GM23338 (cell line): ENCODE measurements around the gene TMEM62. TPM values are rescaled to one million over a fixed set of nuclear protein-coding genes. Genes with fewer than 3 reads are reported as not detected.

Experiments
- ATAC-seq: fragments of 200-7000 bp; cut with Tn5 transposase; 3 replicates; pipeline ENCODE4 v1.9.1; 2020
- DNase-seq: peaks from one replicate; pipeline ENCODE4 v3.0.0-alpha.2; 2015; ENCODE audit warnings: low spot score
- H2AFZ ChIP-seq: fragments of 200-600 bp; sonication (generic); 2 replicates; pipeline ENCODE4 v1.8.0; 2016; ENCODE audit warnings: antibody characterized with exemption, mild to moderate bottlenecking, moderate library complexity
- H3F3A ChIP-seq: fragments of 200-600 bp; sonication (generic); replicated peaks from 2 replicates; pipeline ENCODE4 v1.8.0; 2017; ENCODE audit warnings: antibody characterized with exemption, mixed run types, low read depth
- H3K27ac ChIP-seq: fragments of 200-600 bp; sonication (generic); 2 replicates; pipeline ENCODE4 v1.6.1; 2016; ENCODE audit warnings: low read depth
- H3K27me3 ChIP-seq: fragments of 200-600 bp; sonication (generic); 2 replicates; pipeline ENCODE4 v1.8.0; 2016; ENCODE audit warnings: mild to moderate bottlenecking, mixed run types, moderate library complexity; ENCODE audit not compliant: insufficient read depth
- H3K36me3 ChIP-seq: fragments of 200-600 bp; sonication (generic); 2 replicates; pipeline ENCODE4 v1.8.0; 2016; ENCODE audit warnings: mild to moderate bottlenecking; ENCODE audit not compliant: insufficient read depth
- H3K4me1 ChIP-seq: fragments of 200-600 bp; sonication (generic); 2 replicates; pipeline ENCODE4 v1.8.0; 2016; ENCODE audit warnings: mild to moderate bottlenecking, moderate library complexity; ENCODE audit not compliant: insufficient read depth
- H3K4me2 ChIP-seq: fragments of 200-600 bp; sonication (generic); 2 replicates; pipeline ENCODE4 v1.7.1; 2017; ENCODE audit warnings: mixed run types
- H3K4me3 ChIP-seq: fragments of 200-600 bp; sonication (generic); 2 replicates; pipeline ENCODE4 v1.6.1; 2016; ENCODE audit warnings: mixed run types
- H3K79me2 ChIP-seq: fragments of 200-600 bp; sonication (generic); replicated peaks from 2 replicates; pipeline ENCODE4 v1.8.0; 2017; ENCODE audit warnings: mild to moderate bottlenecking; ENCODE audit not compliant: insufficient read depth
- H3K9me2 ChIP-seq: fragments of 200-600 bp; sonication (generic); 2 replicates; pipeline ENCODE4 v1.8.0; 2017; ENCODE audit not compliant: insufficient read depth
- H4K20me1 ChIP-seq: fragments of 200-600 bp; sonication (generic); replicated peaks from 2 replicates; pipeline ENCODE4 v1.8.0; 2017; ENCODE audit warnings: mild to moderate bottlenecking; ENCODE audit not compliant: insufficient read depth
- H3K27ac Mint-ChIP-seq: 2 replicates; pipeline ENCODE4 v1.8.0; 2020; ENCODE audit warnings: inconsistent platforms, mild to moderate bottlenecking, moderate library complexity, mixed read lengths
- H3K27me3 Mint-ChIP-seq: 3 replicates; pipeline ENCODE4 v1.8.0; 2022; ENCODE audit warnings: low read depth, mild to moderate bottlenecking, moderate library complexity, mixed read lengths, inconsistent platforms; ENCODE audit not compliant: insufficient read depth, poor library complexity
- H3K36me3 Mint-ChIP-seq: 3 replicates; pipeline ENCODE4 v1.8.0; 2021; ENCODE audit warnings: low read depth, mild to moderate bottlenecking, inconsistent platforms, moderate library complexity, mixed read lengths
- H3K4me1 Mint-ChIP-seq: 3 replicates; pipeline ENCODE4 v1.8.0; 2020; ENCODE audit warnings: mild to moderate bottlenecking, inconsistent platforms, mixed read lengths
- H3K4me3 Mint-ChIP-seq: 3 replicates; pipeline ENCODE4 v1.8.0; 2021; ENCODE audit warnings: moderate library complexity, mild to moderate bottlenecking, inconsistent platforms, mixed read lengths
- H3K9me3 Mint-ChIP-seq: 3 replicates; pipeline ENCODE4 v1.8.0; 2020; ENCODE audit warnings: moderate library complexity, mild to moderate bottlenecking, inconsistent platforms, mixed read lengths
- EZH2 ChIP-seq: fragments of 200-600 bp; sonication (generic); IDR thresholded peaks from one replicate; pipeline ENCODE4 v1.8.0; 2017; ENCODE audit warnings: antibody characterized with exemption, mild to moderate bottlenecking, low read depth; ENCODE audit not compliant: unreplicated experiment
- POLR2AphosphoS5 ChIP-seq: IDR thresholded peaks from 2 replicates; pipeline ENCODE4 v1.6.1; 2016; ENCODE audit warnings: antibody characterized with exemption, low read depth
- ZNF462 ChIP-seq: fragments of 250-450 bp; sonication (Bioruptor Pico); IDR thresholded peaks from 2 replicates; pipeline ENCODE4 v1.5.0; 2020; ENCODE audit warnings: mild to moderate bottlenecking, moderate library complexity
- polyA plus RNA-seq: library from polyadenylated mRNA; unstranded; fragments of >200 nt; fragmentation: Nextera tagmentation; extraction: Ambion mirVana; gene quantifications from 2 replicates; pipeline ENCODE4 v1.2.1, GENCODE V29; 2016
- total RNA-seq: library from RNA; depleted of rRNA; stranded (reverse); fragments of >200 nt; shearing (Covaris generic); gene quantifications from 2 replicates; pipeline ENCODE4 v1.2.3, GENCODE V29; 2014
- TF ChIP-seq, protein P1 (sequence below): IDR thresholded peaks from one replicate; pipeline ENCODE4 v1.6.1; 2018; ENCODE audit warnings: antibody characterized with exemption; ENCODE audit not compliant: unreplicated experiment
- TF ChIP-seq, protein P2 (sequence below): IDR thresholded peaks from 2 replicates; pipeline ENCODE4 v1.6.1; 2016; ENCODE audit warnings: antibody characterized with exemption

TMEM62 gene
- total and polyA plus RNA-seq, 2 experiments from 2014 or later, result 3.4 to 14.3 TPM

DNA sequence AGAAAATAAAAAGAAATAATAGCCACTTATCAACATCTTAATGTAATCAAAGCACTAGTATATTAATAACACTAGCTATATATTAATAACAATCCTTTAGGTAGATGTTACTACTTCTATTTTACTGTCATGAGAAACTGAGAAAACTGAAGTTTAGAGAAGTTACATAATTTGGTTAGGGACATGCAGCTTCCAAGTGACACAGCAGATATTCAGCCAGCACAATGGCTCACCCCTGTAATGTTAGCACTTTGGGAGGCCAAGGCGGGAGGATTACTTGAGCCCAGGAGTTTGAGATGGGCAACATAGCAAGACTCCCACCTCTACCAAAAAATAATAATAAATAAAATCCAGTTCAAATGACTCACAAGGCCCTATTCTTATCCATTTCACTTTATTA is 25.6 kb upstream of the TMEM62 start:
- H4K20me1 ChIP-seq, result no peaks in the 10 kb centered on the region; the same call in 1 of the 2 replicates
- H3K4me2 ChIP-seq, result no peak overlapping the region
- no peaks in the 10 kb centered on the region for H3K9me2 ChIP-seq
- no peaks in the 10 kb centered on the region for H3K36me3 ChIP-seq
- no peaks in the 10 kb centered on the region for H3F3A ChIP-seq
- DNase-seq (no peak), ATAC-seq (no peak)
- peaks cover 5% of the 10 kb centered on the region; the same call in 2 of the 3 replicates for H3K36me3 Mint-ChIP-seq
- peaks cover 30% of the 10 kb centered on the region for H3K79me2 ChIP-seq
- no peak overlapping the region for H3K4me3 Mint-ChIP-seq
- no peaks in the 10 kb centered on the region for H3K27me3 ChIP-seq
- peaks cover 5% of the 10 kb centered on the region for H3K4me1 ChIP-seq
- no peak overlapping the region for H3K27ac ChIP-seq
- no peak overlapping the region for H2AFZ ChIP-seq
- H3K4me3 ChIP-seq, result no peak overlapping the region
- peaks cover 4% of the 10 kb centered on the region; the same call in 1 of the 3 replicates for H3K4me1 Mint-ChIP-seq
- H3K27ac Mint-ChIP-seq, result no peak overlapping the region
- TF ChIP-seq ZNF462 (CRISPR knock-in tag) (no peak), POLR2AphosphoS5 (no peak), EZH2 (no peak)
- TF ChIP-seq, protein P1, sequence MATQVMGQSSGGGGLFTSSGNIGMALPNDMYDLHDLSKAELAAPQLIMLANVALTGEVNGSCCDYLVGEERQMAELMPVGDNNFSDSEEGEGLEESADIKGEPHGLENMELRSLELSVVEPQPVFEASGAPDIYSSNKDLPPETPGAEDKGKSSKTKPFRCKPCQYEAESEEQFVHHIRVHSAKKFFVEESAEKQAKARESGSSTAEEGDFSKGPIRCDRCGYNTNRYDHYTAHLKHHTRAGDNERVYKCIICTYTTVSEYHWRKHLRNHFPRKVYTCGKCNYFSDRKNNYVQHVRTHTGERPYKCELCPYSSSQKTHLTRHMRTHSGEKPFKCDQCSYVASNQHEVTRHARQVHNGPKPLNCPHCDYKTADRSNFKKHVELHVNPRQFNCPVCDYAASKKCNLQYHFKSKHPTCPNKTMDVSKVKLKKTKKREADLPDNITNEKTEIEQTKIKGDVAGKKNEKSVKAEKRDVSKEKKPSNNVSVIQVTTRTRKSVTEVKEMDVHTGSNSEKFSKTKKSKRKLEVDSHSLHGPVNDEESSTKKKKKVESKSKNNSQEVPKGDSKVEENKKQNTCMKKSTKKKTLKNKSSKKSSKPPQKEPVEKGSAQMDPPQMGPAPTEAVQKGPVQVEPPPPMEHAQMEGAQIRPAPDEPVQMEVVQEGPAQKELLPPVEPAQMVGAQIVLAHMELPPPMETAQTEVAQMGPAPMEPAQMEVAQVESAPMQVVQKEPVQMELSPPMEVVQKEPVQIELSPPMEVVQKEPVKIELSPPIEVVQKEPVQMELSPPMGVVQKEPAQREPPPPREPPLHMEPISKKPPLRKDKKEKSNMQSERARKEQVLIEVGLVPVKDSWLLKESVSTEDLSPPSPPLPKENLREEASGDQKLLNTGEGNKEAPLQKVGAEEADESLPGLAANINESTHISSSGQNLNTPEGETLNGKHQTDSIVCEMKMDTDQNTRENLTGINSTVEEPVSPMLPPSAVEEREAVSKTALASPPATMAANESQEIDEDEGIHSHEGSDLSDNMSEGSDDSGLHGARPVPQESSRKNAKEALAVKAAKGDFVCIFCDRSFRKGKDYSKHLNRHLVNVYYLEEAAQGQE, result no peak
- TF ChIP-seq, protein P2, sequence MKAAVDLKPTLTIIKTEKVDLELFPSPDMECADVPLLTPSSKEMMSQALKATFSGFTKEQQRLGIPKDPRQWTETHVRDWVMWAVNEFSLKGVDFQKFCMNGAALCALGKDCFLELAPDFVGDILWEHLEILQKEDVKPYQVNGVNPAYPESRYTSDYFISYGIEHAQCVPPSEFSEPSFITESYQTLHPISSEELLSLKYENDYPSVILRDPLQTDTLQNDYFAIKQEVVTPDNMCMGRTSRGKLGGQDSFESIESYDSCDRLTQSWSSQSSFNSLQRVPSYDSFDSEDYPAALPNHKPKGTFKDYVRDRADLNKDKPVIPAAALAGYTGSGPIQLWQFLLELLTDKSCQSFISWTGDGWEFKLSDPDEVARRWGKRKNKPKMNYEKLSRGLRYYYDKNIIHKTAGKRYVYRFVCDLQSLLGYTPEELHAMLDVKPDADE, result no peak
- peaks cover 6% of the 10 kb centered on the region for H3K27me3 Mint-ChIP-seq
- H3K9me3 Mint-ChIP-seq, result no peaks in the 10 kb centered on the region
